ENCODE data around the gene UBE2E3.
"Not testable (repeated sequence)": the region's sequence is repeated elsewhere in the genome, so short reads cannot be mapped to it uniquely, and the experiment has no call there.

Gene UBE2E3

DNA sequence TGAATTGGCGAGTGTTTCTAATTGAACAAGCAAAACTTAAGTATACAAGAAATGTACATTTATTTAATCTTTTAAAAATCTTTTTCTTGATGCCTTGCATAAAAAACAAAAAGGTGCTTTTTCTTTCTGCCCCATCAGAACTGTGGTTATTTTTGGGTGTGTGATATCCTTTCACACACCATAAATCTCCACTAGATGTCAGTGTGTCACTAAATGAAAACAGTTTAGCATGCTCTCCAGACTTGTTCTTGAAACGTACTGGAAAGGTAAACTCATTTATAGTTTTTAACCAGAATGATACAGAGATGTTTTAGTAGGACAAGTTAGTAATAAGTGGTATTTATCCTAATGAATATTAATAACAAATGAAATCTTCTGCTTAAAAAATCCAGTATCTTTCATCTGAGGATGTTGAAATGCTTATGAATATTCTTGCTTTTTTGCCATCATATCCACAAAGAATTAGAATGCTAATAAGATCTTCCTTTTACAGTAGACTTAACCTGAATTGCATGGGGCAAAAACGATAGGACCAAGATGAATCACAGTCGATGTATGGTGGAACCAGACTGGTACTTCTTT is 96.8 kb downstream of the UBE2E3 start:
- DNase-seq = no peak

GRCh38 chr2:181083140-181083539 is 102.7 kb downstream of the UBE2E3 start:
- Histone ChIP-seq H3K27me3 (ENCODE audit: insufficient read depth, low read depth, severe bottlenecking) (no peaks in the 10 kb centered on the region), H3K36me3 (no peaks in the 10 kb centered on the region), H3K27ac (no peak overlapping the region), H3K9me3 (ENCODE audit: severe bottlenecking) (no peaks in the 10 kb centered on the region), H3K4me3 (ENCODE audit: low read depth, low read length) (no peak overlapping the region)
- no peak for DNase-seq
- no peak for TF ChIP-seq CTCF (IDR thresholded peaks at IDR 0.05; ENCODE audit: low read depth, low read length)

More for the DNA sequence above, 96.8 kb downstream of the UBE2E3 start:
- Histone ChIP-seq H3K36me3 (no peaks in the 10 kb centered on the region), H3K27me3 (ENCODE audit: insufficient read depth, low read depth, severe bottlenecking) (no peaks in the 10 kb centered on the region), H3K27ac (no peak overlapping the region), H3K4me3 (ENCODE audit: low read depth, low read length) (no peak overlapping the region), H3K9me3 (ENCODE audit: severe bottlenecking) (no peaks in the 10 kb centered on the region)
- peak; percentile 45; the same call in 1 of the 2 replicates for TF ChIP-seq CTCF (IDR thresholded peaks at IDR 0.05; ENCODE audit: low read depth, low read length)

DNA sequence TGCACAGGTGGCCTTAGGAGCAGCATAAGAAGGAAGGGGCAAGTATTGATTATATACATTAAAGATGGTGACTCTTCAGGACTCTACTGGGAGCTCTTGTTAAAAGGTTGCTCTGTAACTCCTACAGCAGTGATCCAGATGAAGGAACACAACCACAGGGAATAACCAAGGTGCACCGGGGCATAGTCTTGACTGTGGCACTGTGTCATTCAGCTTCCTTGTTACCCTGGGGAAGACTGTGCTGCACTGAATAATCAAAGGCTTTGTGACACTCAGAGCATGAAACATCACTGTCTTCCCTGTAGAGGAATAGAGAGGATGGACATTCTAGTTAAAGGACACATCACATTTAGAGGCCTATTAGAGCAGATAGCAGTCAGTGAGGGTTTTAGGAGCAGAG is 105.3 kb downstream of the UBE2E3 start:
- H3K9me3 ChIP-seq (ENCODE audit: severe bottlenecking) = no peaks in the 10 kb centered on the region
- no peak overlapping the region for H3K4me3 ChIP-seq (ENCODE audit: low read depth, low read length)
- H3K36me3 ChIP-seq = no peaks in the 10 kb centered on the region
- DNase-seq = no peak
- TF ChIP-seq CTCF (IDR thresholded peaks at IDR 0.05; ENCODE audit: low read depth, low read length) = no peak
- no peaks in the 10 kb centered on the region for H3K27me3 ChIP-seq (ENCODE audit: insufficient read depth, low read depth, severe bottlenecking)
- H3K27ac ChIP-seq = no peak overlapping the region

DNA sequence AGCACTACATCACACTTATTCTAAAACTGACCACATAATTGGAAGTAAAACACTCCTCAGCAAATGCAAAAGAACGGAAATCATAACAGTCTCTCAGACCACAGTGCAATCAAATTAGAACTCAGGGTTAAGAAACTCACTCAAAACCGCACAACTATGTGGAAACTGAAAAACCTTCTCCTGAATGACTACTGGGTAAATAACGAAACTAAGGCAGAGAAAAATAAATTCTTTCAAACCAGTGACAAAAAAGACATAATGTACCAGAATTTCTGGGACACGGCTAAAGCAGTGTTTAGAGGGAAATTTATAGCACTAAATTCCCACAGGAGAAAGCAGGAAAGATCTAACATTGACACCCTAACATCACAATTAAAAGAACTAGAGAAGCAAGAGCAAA is 111.5 kb downstream of the UBE2E3 start:
- not testable (repeated sequence) for H3K27ac ChIP-seq; H3K9me3 ChIP-seq (ENCODE audit: severe bottlenecking); DNase-seq; H3K36me3 ChIP-seq; H3K27me3 ChIP-seq (ENCODE audit: insufficient read depth, low read depth, severe bottlenecking); H3K4me3 ChIP-seq (ENCODE audit: low read depth, low read length)

DNA sequence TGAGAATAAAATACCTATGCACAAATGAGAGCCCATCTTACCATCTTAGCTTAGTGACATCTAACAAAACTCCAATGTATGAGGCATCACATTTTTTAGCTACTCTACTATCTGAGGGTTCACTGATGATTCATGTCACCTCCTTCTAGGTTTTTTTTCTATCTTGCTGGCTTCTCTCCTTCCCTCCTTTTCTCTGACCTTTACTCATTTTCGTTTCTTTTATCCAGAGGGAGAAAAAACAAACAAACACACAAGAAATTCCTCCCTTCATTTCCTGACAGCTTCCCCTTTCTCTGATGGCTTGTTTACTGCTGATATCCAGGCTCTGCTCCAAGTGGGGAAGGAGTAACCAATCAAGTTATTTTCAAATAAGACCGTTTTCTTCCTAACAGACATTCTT is 115.1 kb downstream of the UBE2E3 start:
- TF ChIP-seq CTCF (IDR thresholded peaks at IDR 0.05; ENCODE audit: low read depth, low read length) = no peak

DNA sequence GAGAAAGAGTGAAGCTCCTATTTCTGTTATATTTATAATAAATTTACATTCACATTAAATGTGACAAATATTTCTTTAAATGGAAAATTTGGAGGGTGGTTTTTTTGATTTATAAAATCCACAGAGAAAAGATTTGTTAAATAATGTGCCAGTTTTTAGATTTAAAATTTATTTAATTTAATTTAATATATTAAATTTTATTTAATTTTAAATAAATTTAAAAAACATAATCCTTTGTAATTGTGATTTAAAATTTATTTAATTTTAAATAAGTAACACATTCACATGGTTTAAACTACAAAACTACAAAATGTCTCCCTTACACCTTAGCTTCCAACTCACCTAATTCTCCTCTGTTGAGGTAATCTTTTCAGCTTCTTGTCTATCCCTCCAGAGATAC is 123.3 kb downstream of the UBE2E3 start:
- TF ChIP-seq CTCF (IDR thresholded peaks at IDR 0.05; ENCODE audit: low read depth, low read length) = no peak
- no peak for DNase-seq
- Histone ChIP-seq H3K4me3 (ENCODE audit: low read depth, low read length) (no peak overlapping the region), H3K36me3 (no peaks in the 10 kb centered on the region), H3K27me3 (ENCODE audit: insufficient read depth, low read depth, severe bottlenecking) (no peaks in the 10 kb centered on the region), H3K27ac (no peak overlapping the region), H3K9me3 (ENCODE audit: severe bottlenecking) (peaks cover 3% of the 10 kb centered on the region)

More for the DNA sequence above, 115.1 kb downstream of the UBE2E3 start:
- Histone ChIP-seq H3K27me3 (ENCODE audit: insufficient read depth, low read depth, severe bottlenecking) (no peaks in the 10 kb centered on the region), H3K27ac (no peak overlapping the region), H3K36me3 (no peaks in the 10 kb centered on the region), H3K4me3 (ENCODE audit: low read depth, low read length) (no peak overlapping the region), H3K9me3 (ENCODE audit: severe bottlenecking) (peaks cover 9% of the 10 kb centered on the region)
- DNase-seq = no peak

Data from WERI-Rb-1 (cell line).